LNCaP clone FGC (cell line): ENCODE measurements around the gene FAM219A.

Experiments used
- DNase-seq: peaks from one replicate; pipeline ENCODE4 v3.0.0-alpha.2; 2011; ENCODE audit warnings: low read depth
- H3K4me3 ChIP-seq: 2 replicates; pipeline ENCODE4 v1.5.1; 2011; ENCODE audit warnings: mild to moderate bottlenecking, low read depth, low read length, control low read depth
- CTCF ChIP-seq: IDR thresholded peaks from 2 replicates; pipeline ENCODE4 v1.5.1; 2012; ENCODE audit warnings: mild to moderate bottlenecking; ENCODE audit not compliant: control insufficient read depth, insufficient read depth; ENCODE audit errors: extremely low read depth

FAM219A gene

DNA sequence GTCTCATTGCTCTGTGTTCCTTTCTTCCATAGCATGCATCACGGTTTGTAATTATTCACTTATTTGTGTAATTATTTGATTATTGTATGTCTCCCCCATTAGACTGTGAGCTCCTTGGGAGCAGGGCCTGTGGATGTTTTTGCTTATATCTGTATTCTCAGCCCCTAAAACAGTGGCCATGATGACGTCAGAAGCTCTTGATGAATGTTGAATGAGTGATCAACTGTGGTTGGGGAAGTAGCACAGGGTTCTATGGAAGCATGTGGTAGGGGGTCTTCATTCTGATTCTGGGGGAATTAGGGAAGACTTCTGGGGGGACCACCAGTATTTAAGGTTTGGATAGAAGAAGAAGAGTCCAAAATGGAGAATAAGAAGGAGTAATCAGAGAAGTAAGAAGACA, 6.2 kb upstream of the FAM219A start:
- no peak for TF ChIP-seq CTCF
- no peak overlapping the region for H3K4me3 ChIP-seq
- no peak for DNase-seq

- DNase-seq: no peak
- no peak for TF ChIP-seq CTCF
- H3K4me3 ChIP-seq: no peak overlapping the region
These were observed 5.5 kb upstream of the FAM219A start for GRCh38 chr9:34463901-34464232.

DNA sequence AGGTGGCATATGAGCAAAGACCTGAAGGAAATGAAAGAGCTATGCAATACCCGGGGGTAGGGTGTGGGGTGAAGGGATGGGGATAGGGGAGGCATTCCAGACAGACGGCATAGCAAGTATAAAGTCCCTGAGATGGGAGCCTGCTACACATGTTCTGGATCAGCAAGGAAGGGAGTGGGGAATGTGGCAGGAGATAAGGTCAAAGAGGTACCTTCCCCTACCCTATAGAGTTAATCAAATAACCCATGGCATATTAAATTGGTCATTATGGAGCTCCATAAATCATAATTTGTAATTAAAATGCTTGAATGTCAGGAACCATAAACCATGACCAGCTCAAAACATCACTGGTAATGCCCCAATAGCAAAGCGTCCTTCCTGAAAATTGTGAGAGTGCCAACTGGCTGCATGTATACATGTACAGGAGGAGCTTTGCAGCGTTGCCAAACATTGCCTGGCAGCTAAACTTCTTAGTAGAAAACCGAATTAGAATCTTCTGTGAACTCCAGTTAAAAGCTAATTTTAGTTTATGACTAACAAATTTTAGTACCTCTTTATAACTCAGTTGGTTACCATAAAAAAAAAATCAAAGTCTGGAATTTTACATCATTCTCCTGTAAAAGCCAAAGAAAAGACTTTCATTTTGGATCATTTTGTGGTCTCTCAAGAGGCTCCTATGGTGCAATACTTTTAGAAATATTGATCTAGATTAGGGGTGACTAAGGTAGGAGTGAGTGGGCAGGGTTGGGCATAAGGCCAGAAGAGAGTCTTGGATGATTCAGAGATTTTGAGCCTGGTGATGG, 4.9 kb upstream of the FAM219A start:
- no peak for DNase-seq
- no peak overlapping the region for H3K4me3 ChIP-seq
- TF ChIP-seq CTCF: no peak

- no peak for TF ChIP-seq CTCF
- no peak overlapping the region for H3K4me3 ChIP-seq
- DNase-seq: no peak
These were observed 1.6 kb upstream of the FAM219A start for GRCh38 chr9:34459941-34460340.

DNA sequence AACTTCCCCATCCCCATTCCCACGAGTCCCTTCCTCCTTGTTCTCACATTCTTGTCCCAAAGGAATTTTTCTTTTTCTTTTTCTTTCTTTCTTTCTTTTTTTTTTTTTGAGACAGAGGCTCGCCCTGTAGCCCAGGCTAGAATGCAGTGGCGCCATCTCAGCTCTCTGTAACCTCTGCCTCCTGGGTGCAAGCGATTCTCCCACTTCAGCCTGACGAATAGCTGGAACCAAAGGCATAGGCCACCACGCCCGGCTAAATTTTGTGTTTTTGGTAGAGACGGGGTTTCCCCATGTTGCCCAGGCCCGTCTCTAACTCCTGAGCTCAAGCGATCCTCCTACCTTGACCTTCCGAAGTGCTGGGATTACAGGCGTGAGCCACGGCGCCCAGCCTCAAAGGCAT, 986 bp upstream of the FAM219A start:
- no peak for DNase-seq
- no peak overlapping the region for H3K4me3 ChIP-seq
- TF ChIP-seq CTCF: no peak

GRCh38 chr9:34458959-34459340, 580 bp upstream of the FAM219A start:
- H3K4me3 ChIP-seq: peak overlapping the region; percentile 43

More at GRCh38 chr9:34458959-34459340, 580 bp upstream of the FAM219A start:
- no peak for TF ChIP-seq CTCF
- DNase-seq: no peak
